ENCODE data around the gene NUDT9.

DNA sequence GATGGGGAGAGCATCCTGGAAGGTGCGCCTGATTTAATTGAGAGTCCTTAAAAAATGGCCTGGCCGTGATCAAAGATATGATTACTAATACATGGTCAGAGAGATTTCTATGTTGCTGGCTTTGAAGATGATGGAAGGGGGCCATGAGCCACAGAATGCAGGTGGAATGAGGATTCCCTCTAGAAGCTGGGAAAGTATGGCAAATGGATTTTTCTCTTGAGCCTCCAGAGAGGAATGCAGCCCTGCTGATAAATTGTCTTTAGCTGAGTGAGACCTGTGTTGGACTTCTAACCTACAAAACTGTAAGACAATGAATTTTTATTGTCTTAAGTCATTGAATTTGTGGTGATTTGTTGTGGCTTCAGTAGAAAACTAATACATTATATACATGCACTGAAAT, 7.7 kb downstream of the NUDT9 start:
- TF ChIP-seq, protein P1, sequence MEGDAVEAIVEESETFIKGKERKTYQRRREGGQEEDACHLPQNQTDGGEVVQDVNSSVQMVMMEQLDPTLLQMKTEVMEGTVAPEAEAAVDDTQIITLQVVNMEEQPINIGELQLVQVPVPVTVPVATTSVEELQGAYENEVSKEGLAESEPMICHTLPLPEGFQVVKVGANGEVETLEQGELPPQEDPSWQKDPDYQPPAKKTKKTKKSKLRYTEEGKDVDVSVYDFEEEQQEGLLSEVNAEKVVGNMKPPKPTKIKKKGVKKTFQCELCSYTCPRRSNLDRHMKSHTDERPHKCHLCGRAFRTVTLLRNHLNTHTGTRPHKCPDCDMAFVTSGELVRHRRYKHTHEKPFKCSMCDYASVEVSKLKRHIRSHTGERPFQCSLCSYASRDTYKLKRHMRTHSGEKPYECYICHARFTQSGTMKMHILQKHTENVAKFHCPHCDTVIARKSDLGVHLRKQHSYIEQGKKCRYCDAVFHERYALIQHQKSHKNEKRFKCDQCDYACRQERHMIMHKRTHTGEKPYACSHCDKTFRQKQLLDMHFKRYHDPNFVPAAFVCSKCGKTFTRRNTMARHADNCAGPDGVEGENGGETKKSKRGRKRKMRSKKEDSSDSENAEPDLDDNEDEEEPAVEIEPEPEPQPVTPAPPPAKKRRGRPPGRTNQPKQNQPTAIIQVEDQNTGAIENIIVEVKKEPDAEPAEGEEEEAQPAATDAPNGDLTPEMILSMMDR (IDR thresholded peaks at IDR 0.05) = no peak
- no peak for TF ChIP-seq POLR2A (IDR thresholded peaks at IDR 0.05)
- no peak for TF ChIP-seq EP300 (IDR thresholded peaks at IDR 0.05)
